Thymus (tissue), 11 donors: Measurements from ENCODE around the gene MAGEF1. TPM values are rescaled to one million over a fixed set of nuclear protein-coding genes. Genes with fewer than 3 reads are reported as not detected.
A peak's percentile ranks its signal among the peaks of the same experiment; 100 is the strongest.

Experiments used
- DNase-seq, 9 donors: peaks; one replicate each; pipeline ENCODE4 v3.0.0-alpha.2; 2013; ENCODE audit warnings: low spot score in 9 of 9, low read depth in 6 of 9, missing footprints in 1 of 9
- H3K27ac ChIP-seq, 2 donors: one replicate each; pipeline ENCODE4 v1.5.1; 2013; ENCODE audit warnings: control low read depth in 1 of 2, low read depth in 1 of 2, low read length in 1 of 2, mild to moderate bottlenecking in 1 of 2, moderate library complexity in 1 of 2
- H3K27me3 ChIP-seq, 2 donors: one replicate each; pipeline ENCODE4 v1.5.1; 2013; ENCODE audit warnings: low read length in 1 of 2; ENCODE audit not compliant: control insufficient read depth in 2 of 2, insufficient read depth in 1 of 2
- H3K36me3 ChIP-seq, 2 donors: one replicate each; pipeline ENCODE4 v1.5.1; 2013; ENCODE audit warnings: low read length in 1 of 2, mild to moderate bottlenecking in 1 of 2, moderate library complexity in 1 of 2; ENCODE audit not compliant: control insufficient read depth in 2 of 2, insufficient read depth in 2 of 2
- H3K4me1 ChIP-seq, 2 donors: one replicate each; pipeline ENCODE4 v1.5.1; 2013; ENCODE audit warnings: low read length in 2 of 2; ENCODE audit not compliant: control insufficient read depth in 2 of 2, insufficient read depth in 2 of 2
- H3K4me3 ChIP-seq, 2 donors: one replicate each; pipeline ENCODE4 v1.5.1; 2013; ENCODE audit warnings: low read length in 2 of 2, control low read depth in 1 of 2, mild to moderate bottlenecking in 1 of 2
- H3K9me3 ChIP-seq, 2 donors: one replicate each; pipeline ENCODE4 v1.5.1; 2013; ENCODE audit warnings: low read length in 1 of 2, mild to moderate bottlenecking in 1 of 2; ENCODE audit not compliant: control insufficient read depth in 2 of 2, insufficient read depth in 1 of 2
- WGBS: extraction: QIAGEN DNeasy Blood & Tissue Kit; methylation state at CpG from one replicate; pipeline ENCODE4 v1.1.7; 2013; 5-methylcytosine and 5-hydroxymethylcytosine counted together
- polyA plus RNA-seq: library from polyadenylated mRNA; stranded (reverse); fragments of 200-250 nt; gene quantifications from one replicate; pipeline ENCODE4 v1.2.3, GENCODE V29; 2013
- total RNA-seq: library from RNA; stranded (reverse); fragments of 120-200 nt; gene quantifications from one replicate; pipeline ENCODE4 v1.2.4, GENCODE V29; 2013
- donor health status: healthy.

MAGEF1 gene
- total and polyA plus RNA-seq, 2 donors = 27.6 to 62.4 TPM

DNA sequence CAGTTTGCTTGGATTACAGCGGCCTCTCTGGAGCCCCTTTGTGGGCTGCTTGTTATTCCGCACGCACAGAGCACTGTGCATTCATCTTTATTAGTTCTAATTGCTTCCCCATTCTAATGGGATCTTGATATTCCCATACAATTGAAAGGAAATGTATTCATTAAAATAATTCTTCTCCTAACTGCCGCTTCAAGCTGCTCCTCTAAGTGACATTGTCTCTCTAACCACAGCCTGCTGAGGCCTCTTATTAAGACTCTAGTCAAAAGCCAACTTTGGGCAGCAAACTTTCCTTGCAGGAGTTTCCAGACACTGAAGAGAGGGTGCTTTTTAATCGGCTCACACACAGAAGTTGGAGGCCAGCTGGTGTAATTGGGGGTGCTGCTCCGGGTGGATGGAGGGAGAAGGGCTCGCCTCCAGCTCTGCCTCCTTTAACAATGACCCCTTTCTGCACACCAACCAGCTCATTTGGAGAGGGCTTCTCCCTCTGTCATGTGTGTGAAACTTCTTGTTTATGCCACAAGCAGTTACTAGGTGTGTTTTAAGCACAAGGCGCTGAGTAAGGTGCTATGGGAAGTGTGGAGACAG lies 5.6 kb upstream of the MAGEF1 start:
- no peaks in the 10 kb centered on the region for H3K36me3 ChIP-seq
- no peak for DNase-seq
- peaks cover under 1 to 8% of the 10 kb centered on the region in 2 donors for H3K4me1 ChIP-seq
- H3K27me3 ChIP-seq = no peaks in the 10 kb centered on the region
- H3K9me3 ChIP-seq = no peaks in the 10 kb centered on the region
- H3K4me3 ChIP-seq = no peak overlapping the region
- WGBS = 94% methylated on average over 8 of the region's 8 CpGs
- no peak overlapping the region for H3K27ac ChIP-seq

DNA sequence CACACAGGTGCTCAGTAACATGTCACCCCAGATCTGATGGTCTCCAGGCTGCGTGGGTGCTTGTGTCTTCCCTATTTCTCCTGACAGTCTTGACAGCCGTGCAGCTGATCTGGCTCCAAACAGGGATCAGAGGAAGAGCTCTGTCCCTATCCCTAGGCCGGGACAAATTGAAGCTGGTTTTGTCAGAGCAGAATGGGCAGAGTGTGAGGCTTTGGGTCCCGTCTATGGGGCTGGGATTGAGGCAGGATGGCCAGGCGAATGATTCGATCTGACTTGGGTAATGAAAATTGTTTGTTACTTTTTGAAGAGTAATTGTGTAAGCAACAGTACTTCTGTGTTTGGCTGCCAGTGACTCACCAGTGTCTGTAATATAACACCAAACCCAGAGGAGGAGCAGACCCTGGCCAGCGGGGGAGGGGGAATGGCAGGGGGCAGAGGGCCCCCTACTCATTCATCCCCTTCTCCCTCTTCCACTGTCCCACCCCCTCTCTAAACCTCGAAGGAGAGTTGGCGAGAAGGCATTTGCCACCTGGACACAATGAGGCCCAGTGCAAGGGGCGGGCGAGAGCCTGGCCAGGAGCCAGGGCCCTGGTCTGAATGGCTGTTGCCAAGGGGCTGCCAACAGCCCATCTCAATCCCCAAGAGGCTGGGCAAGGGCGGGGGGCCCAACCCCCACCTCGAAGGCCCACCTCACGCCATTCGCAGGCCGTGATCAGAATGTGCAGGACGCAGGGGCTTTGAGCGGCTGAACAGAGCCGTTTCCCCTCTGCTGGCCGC lies 4.9 kb upstream of the MAGEF1 start:
- Histone ChIP-seq H3K4me1 (peaks cover 5 to 13% of the 10 kb centered on the region in 2 donors), H3K27ac (peak overlapping the region in 1 of 2 donors; percentile 25), H3K4me3 (no peak overlapping the region)

DNA sequence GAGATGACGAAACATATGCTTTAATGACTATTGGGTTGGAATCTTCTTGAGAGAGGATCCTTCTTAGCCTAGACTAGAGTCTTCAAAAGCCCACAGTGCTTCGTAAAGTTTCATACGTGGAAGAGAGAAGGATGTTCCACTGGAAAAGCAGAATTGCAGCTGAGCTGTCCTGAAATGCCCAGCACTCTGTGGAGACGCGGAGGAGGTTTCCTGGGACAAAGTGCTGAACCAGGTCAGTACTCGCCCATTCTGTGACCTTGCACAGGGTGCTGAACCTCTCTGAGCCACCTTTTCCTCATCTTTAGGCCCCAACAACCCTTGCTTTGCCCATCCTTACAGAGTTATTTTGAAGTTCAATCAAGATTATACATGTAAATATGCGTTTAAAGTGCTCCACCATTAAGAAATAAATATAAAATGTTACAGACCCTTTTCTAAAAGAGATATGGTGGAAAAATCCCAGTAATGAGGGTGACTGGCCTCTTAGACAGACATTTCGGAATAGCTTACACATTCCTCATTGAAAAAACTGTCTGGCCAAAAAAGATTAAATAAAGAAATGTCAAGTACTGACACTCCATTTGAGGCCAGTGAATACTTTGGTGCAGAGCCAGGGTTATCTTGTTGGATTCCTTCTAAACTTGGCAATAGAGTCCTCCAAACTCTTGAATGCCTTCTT lies 4.2 kb upstream of the MAGEF1 start:
- H3K4me1 ChIP-seq = peaks cover 5 to 14% of the 10 kb centered on the region in 2 donors
- no peaks in the 10 kb centered on the region for H3K27me3 ChIP-seq
- WGBS = 97% methylated on average over 8 of the region's 8 CpGs
- no peak overlapping the region for H3K4me3 ChIP-seq
- no peaks in the 10 kb centered on the region for H3K9me3 ChIP-seq
- H3K36me3 ChIP-seq = no peaks in the 10 kb centered on the region
- DNase-seq = no peak
- no peak overlapping the region for H3K27ac ChIP-seq

More for the DNA sequence above, 4.9 kb upstream of the MAGEF1 start:
- DNase-seq = no peak
- WGBS = 92% methylated on average over 20 of the region's 20 CpGs
- no peaks in the 10 kb centered on the region for H3K36me3 ChIP-seq
- no peaks in the 10 kb centered on the region for H3K9me3 ChIP-seq
- no peaks in the 10 kb centered on the region for H3K27me3 ChIP-seq

DNA sequence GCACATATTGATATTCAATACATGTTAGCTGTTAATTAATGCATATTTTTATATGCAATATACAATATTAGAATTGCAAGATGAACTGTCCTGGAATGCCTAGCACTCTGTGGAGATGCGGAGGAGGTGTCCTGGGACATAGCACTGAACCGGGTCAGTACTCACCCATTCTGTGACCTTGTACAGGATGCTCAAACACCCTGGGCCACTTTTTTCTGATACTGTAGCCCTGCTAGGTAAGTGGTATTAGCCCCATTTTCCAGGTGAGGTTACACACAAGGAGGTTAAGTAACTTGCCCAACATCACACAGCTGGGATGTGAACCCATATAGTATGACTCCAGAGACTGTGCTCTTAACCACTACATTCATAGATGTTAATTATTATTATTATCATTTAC lies 1.7 kb upstream of the MAGEF1 start:
- Histone ChIP-seq H3K36me3 (peaks cover 0 to 8% of the 10 kb centered on the region in 2 donors), H3K27me3 (no peaks in the 10 kb centered on the region), H3K9me3 (no peaks in the 10 kb centered on the region), H3K27ac (no peak overlapping the region), H3K4me3 (no peak overlapping the region), H3K4me1 (peaks cover 10 to 23% of the 10 kb centered on the region in 2 donors)
- no peak for DNase-seq
- 97% methylated on average over 2 of the region's 2 CpGs for WGBS

DNA sequence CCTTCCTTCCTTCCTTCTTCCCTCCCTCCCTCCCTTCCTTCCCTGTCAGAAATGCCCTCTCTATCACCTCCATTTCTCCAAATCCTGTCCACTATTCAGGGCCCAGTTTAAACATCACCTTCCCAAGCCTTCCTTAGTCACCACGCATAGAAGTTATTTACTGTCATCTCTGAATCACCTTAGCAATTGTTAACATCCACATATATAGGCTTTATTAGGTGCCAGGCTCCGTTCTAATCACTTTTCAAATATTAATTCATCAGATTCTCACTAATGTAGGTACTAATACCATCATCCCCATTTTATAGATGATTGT lies 1.1 kb upstream of the MAGEF1 start:
- no peak overlapping the region for H3K4me3 ChIP-seq
- 96% methylated on average over 2 of the region's 2 CpGs for WGBS
- H3K36me3 ChIP-seq = peaks cover 0 to 8% of the 10 kb centered on the region in 2 donors
- no peaks in the 10 kb centered on the region for H3K9me3 ChIP-seq
- no peak overlapping the region for H3K27ac ChIP-seq
- peaks cover 10 to 23% of the 10 kb centered on the region in 2 donors for H3K4me1 ChIP-seq
- H3K27me3 ChIP-seq = no peaks in the 10 kb centered on the region
- DNase-seq = no peak

DNA sequence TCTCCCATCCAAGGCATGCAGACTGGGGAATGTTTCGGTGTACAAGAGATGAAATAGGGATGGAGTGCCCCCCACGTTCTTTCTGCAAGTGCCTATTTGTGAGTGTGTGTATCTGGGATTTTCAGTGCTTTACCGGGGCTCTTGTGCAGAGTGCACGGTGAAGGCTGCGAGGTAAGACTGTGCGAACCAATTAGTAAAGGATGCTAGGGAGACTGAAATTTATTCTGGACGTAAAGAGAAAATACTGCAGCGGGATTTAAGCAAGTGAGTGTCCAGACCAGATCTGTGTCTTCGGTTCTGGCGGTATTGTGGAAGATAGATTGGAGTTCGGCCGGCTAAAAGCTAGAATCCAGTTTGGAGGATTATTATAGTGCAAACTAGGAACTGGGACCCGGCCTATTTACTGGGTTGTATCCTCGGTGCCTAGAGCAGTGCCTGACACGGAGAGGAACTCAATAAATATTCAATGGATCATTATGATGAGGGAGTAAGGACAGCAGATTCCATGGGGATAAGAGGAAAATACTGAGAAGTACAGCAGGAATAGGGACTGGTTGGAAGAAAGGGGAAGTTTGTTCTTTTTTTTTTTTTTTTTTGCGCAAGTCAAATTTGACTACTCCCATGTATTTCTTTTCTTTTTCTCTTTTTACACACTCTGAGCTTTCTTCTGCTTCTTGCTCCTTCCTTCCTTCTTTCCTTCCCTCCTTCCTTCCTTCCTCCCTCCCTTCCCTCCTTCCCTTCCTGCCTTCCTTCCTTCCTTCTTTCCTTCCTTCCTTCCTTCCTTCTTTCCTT lies 580 bp upstream of the MAGEF1 start:
- Histone ChIP-seq H3K9me3 (no peaks in the 10 kb centered on the region), H3K27me3 (no peaks in the 10 kb centered on the region), H3K4me1 (peaks cover 10 to 21% of the 10 kb centered on the region in 2 donors), H3K27ac (peak overlapping the region; percentile 41 to 94), H3K4me3 (peak overlapping the region; percentile 67 to 96), H3K36me3 (peaks cover 0 to 8% of the 10 kb centered on the region in 2 donors)
- 4% methylated on average over 16 of the region's 16 CpGs for WGBS
- DNase-seq = peak in 2 of 9 donors; percentile 4 to 14

DNA sequence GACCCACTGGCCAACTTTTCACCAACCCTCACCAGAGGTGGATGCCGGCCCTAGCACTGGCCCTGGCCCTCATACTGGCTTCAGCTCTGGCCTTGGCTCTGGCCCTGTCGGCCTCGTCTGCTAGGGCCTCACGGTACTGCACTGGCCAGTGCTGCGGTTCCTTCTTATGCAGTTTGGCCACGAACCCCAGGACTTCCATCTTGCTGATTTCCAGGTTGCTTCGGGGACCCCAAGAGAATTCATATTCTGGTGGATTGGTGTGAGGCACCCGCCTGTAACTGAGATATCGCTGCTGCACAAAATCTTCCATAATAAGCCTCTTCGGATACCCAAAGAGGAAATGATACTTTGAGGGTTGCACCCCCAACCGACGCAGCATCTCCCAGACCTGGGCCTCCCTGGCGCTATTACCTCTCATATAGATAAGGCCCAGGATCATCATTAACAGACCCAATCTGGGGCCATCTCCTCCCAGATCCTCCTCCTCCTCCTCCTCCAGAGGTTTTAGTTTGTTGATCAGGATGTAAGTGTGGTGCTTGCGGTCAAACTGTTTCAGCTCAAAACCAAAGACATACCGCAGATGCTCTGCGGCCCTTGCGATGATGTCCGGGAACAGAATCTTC lies 883 bp downstream of the MAGEF1 start:
- Histone ChIP-seq H3K36me3 (peaks cover 0 to 8% of the 10 kb centered on the region in 2 donors), H3K4me1 (peaks cover 10 to 16% of the 10 kb centered on the region in 2 donors), H3K27ac (peak overlapping the region; percentile 66 to 94), H3K9me3 (peaks cover 0 to 5% of the 10 kb centered on the region in 2 donors), H3K4me3 (peak overlapping the region; percentile 67 to 96), H3K27me3 (no peaks in the 10 kb centered on the region)
- WGBS = 11% methylated on average over 18 of the region's 18 CpGs
- peak in 6 of 9 donors; percentile 9 to 47 (median 28) for DNase-seq

DNA sequence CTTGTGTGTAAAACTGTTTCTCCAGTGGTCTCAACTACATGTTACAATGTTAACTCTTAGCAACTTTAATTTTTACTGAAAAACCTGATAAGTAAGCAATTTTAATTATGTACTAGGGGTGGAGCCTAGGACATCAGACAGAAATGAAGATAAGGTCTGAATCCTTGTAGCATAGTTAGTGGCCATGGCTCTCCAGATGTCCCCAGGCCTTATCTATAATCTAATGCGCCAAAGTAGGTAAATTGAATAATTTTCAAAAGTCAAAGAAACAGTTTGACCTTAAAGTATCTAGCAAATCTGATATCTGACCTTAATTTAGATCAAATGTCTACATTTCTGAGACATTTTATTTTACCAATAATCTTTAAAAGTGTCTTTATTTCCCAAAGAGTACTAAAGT lies 8.2 kb downstream of the MAGEF1 start:
- Histone ChIP-seq H3K4me1 (no peaks in the 10 kb centered on the region), H3K4me3 (no peak overlapping the region), H3K9me3 (peaks cover 0 to 8% of the 10 kb centered on the region in 2 donors), H3K27me3 (no peaks in the 10 kb centered on the region), H3K27ac (no peak overlapping the region), H3K36me3 (no peaks in the 10 kb centered on the region)
- WGBS = 98% methylated on average over 1 of the region's 1 CpG
- no peak for DNase-seq
